Measurements from ENCODE around the gene TEFM.

Gene TEFM

GRCh38 chr17:30950669-30951399 lies 44.8 kb upstream of the TEFM start:
- Histone ChIP-seq H2AFZ (ENCODE audit: insufficient read depth, low read length, poor library complexity) (no peak overlapping the region), H4K91ac (ENCODE audit: low read depth, low read length) (no peak overlapping the region), H3K9ac (ENCODE audit: low read length) (no peak overlapping the region), H3K27ac (ENCODE audit: low read depth, low read length) (no peak overlapping the region), H2BK120ac (ENCODE audit: insufficient read depth, low read length, poor library complexity) (no peak overlapping the region), H2AK5ac (ENCODE audit: low read length) (no peak overlapping the region), H3K79me1 (ENCODE audit: low read length) (no peaks in the 10 kb centered on the region), H3K27me3 (ENCODE audit: insufficient read depth, low read length) (no peaks in the 10 kb centered on the region), H3K79me2 (ENCODE audit: control insufficient read depth, insufficient read depth, low read length, poor library complexity) (no peaks in the 10 kb centered on the region), H3K9me3 (ENCODE audit: insufficient read depth, low read depth, low read length) (no peaks in the 10 kb centered on the region), H2BK5ac (ENCODE audit: low read depth, low read length, poor library complexity) (no peak overlapping the region), H4K12ac (ENCODE audit: low read depth, low read length) (no peak overlapping the region), H3K23ac (ENCODE audit: low read length) (no peak overlapping the region), H3K36me3 (ENCODE audit: control insufficient read depth in 1 of 2, insufficient read depth in 2 of 2, low read length in 2 of 2) (no peaks in the 10 kb centered on the region), H2BK12ac (ENCODE audit: low read length) (no peak overlapping the region), H3K14ac (ENCODE audit: low read length) (no peak overlapping the region), H3K18ac (ENCODE audit: low read length) (no peak overlapping the region), H3K4me2 (ENCODE audit: low read length) (no peak overlapping the region), H3K4me3 (ENCODE audit: low read depth, low read length) (no peak overlapping the region), H3K4ac (ENCODE audit: low read depth, low read length) (no peak overlapping the region), H3K4me1 (ENCODE audit: control insufficient read depth in 1 of 2, insufficient read depth in 2 of 2, low read length in 2 of 2) (peaks cover 2 to 3% of the 10 kb centered on the region in 2 experiments), H4K8ac (ENCODE audit: low read depth, low read length) (no peak overlapping the region)
- no CpG with 5 or more reads among the region's 9 CpGs for WGBS (ENCODE audit: extremely low coverage, insufficient coverage, insufficient read length)
- no peak for DNase-seq

- Histone ChIP-seq H3K79me1 (ENCODE audit: low read length) (no peaks in the 10 kb centered on the region), H3K9ac (ENCODE audit: low read length) (no peak overlapping the region), H2BK12ac (ENCODE audit: low read length) (no peak overlapping the region), H2BK120ac (ENCODE audit: insufficient read depth, low read length, poor library complexity) (no peak overlapping the region), H3K18ac (ENCODE audit: low read length) (no peak overlapping the region), H3K23ac (ENCODE audit: low read length) (no peak overlapping the region), H4K12ac (ENCODE audit: low read depth, low read length) (no peak overlapping the region), H3K36me3 (ENCODE audit: control insufficient read depth in 1 of 2, insufficient read depth in 2 of 2, low read length in 2 of 2) (no peaks in the 10 kb centered on the region), H2AK5ac (ENCODE audit: low read length) (no peak overlapping the region), H3K4me1 (ENCODE audit: control insufficient read depth in 1 of 2, insufficient read depth in 2 of 2, low read length in 2 of 2) (peaks cover 2 to 3% of the 10 kb centered on the region in 2 experiments), H3K27ac (ENCODE audit: low read depth, low read length) (no peak overlapping the region), H2AFZ (ENCODE audit: insufficient read depth, low read length, poor library complexity) (no peak overlapping the region), H3K9me3 (ENCODE audit: insufficient read depth, low read depth, low read length) (no peaks in the 10 kb centered on the region), H3K14ac (ENCODE audit: low read length) (no peak overlapping the region), H3K79me2 (ENCODE audit: control insufficient read depth, insufficient read depth, low read length, poor library complexity) (no peaks in the 10 kb centered on the region), H4K8ac (ENCODE audit: low read depth, low read length) (no peak overlapping the region), H3K27me3 (ENCODE audit: insufficient read depth, low read length) (no peaks in the 10 kb centered on the region), H3K4ac (ENCODE audit: low read depth, low read length) (no peak overlapping the region), H3K4me2 (ENCODE audit: low read length) (no peak overlapping the region), H2BK5ac (ENCODE audit: low read depth, low read length, poor library complexity) (no peak overlapping the region), H3K4me3 (ENCODE audit: low read depth, low read length) (no peak overlapping the region), H4K91ac (ENCODE audit: low read depth, low read length) (no peak overlapping the region)
- no CpG with 5 or more reads among the region's 5 CpGs for WGBS (ENCODE audit: extremely low coverage, insufficient coverage, insufficient read length)
- no peak for DNase-seq
These were observed 44.2 kb upstream of the TEFM start for GRCh38 chr17:30950189-30950588.

GRCh38 chr17:30947796-30948195 lies 41.8 kb upstream of the TEFM start:
- no peak overlapping the region for H3K4me2 ChIP-seq (ENCODE audit: low read length)
- H2BK12ac ChIP-seq (ENCODE audit: low read length): no peak overlapping the region
- no peaks in the 10 kb centered on the region for H3K9me3 ChIP-seq (ENCODE audit: insufficient read depth, low read depth, low read length)
- H2BK5ac ChIP-seq (ENCODE audit: low read depth, low read length, poor library complexity): no peak overlapping the region
- H3K4ac ChIP-seq (ENCODE audit: low read depth, low read length): no peak overlapping the region
- H4K91ac ChIP-seq (ENCODE audit: low read depth, low read length): no peak overlapping the region
- H3K23ac ChIP-seq (ENCODE audit: low read length): no peak overlapping the region
- no peaks in the 10 kb centered on the region for H3K79me1 ChIP-seq (ENCODE audit: low read length)
- no peak overlapping the region for H4K12ac ChIP-seq (ENCODE audit: low read depth, low read length)
- no peak overlapping the region for H3K9ac ChIP-seq (ENCODE audit: low read length)
- H2BK120ac ChIP-seq (ENCODE audit: insufficient read depth, low read length, poor library complexity): no peak overlapping the region
- no peak overlapping the region for H3K14ac ChIP-seq (ENCODE audit: low read length)
- no peak overlapping the region for H2AFZ ChIP-seq (ENCODE audit: insufficient read depth, low read length, poor library complexity)
- no peak overlapping the region for H3K18ac ChIP-seq (ENCODE audit: low read length)
- peak; percentile 68 to 88 for DNase-seq
- no peak overlapping the region for H4K8ac ChIP-seq (ENCODE audit: low read depth, low read length)
- no peaks in the 10 kb centered on the region for H3K36me3 ChIP-seq (ENCODE audit: control insufficient read depth in 1 of 2, insufficient read depth in 2 of 2, low read length in 2 of 2)
- H2AK5ac ChIP-seq (ENCODE audit: low read length): no peak overlapping the region
- 100% methylated on average over 3 of the region's 5 CpGs for WGBS (ENCODE audit: extremely low coverage, insufficient coverage, insufficient read length)
- H3K27me3 ChIP-seq (ENCODE audit: insufficient read depth, low read length): no peaks in the 10 kb centered on the region
- no peaks in the 10 kb centered on the region for H3K79me2 ChIP-seq (ENCODE audit: control insufficient read depth, insufficient read depth, low read length, poor library complexity)
- H3K4me1 ChIP-seq (ENCODE audit: control insufficient read depth in 1 of 2, insufficient read depth in 2 of 2, low read length in 2 of 2): no peaks in the 10 kb centered on the region
- H3K27ac ChIP-seq (ENCODE audit: low read depth, low read length): no peak overlapping the region
- H3K4me3 ChIP-seq (ENCODE audit: low read depth, low read length): no peak overlapping the region

- no peak overlapping the region for H3K18ac ChIP-seq (ENCODE audit: low read length)
- H3K9ac ChIP-seq (ENCODE audit: low read length): no peak overlapping the region
- no peak overlapping the region for H3K4me3 ChIP-seq (ENCODE audit: low read depth, low read length)
- no peak overlapping the region for H3K4me2 ChIP-seq (ENCODE audit: low read length)
- no peaks in the 10 kb centered on the region for H3K4me1 ChIP-seq (ENCODE audit: control insufficient read depth in 1 of 2, insufficient read depth in 2 of 2, low read length in 2 of 2)
- no peak overlapping the region for H2BK120ac ChIP-seq (ENCODE audit: insufficient read depth, low read length, poor library complexity)
- no CpG with 5 or more reads among the region's 4 CpGs for WGBS (ENCODE audit: extremely low coverage, insufficient coverage, insufficient read length)
- no peak overlapping the region for H2AK5ac ChIP-seq (ENCODE audit: low read length)
- no peaks in the 10 kb centered on the region for H3K79me1 ChIP-seq (ENCODE audit: low read length)
- no peaks in the 10 kb centered on the region for H3K79me2 ChIP-seq (ENCODE audit: control insufficient read depth, insufficient read depth, low read length, poor library complexity)
- no peaks in the 10 kb centered on the region for H3K9me3 ChIP-seq (ENCODE audit: insufficient read depth, low read depth, low read length)
- H2BK5ac ChIP-seq (ENCODE audit: low read depth, low read length, poor library complexity): no peak overlapping the region
- H2BK12ac ChIP-seq (ENCODE audit: low read length): no peak overlapping the region
- H3K4ac ChIP-seq (ENCODE audit: low read depth, low read length): no peak overlapping the region
- H4K8ac ChIP-seq (ENCODE audit: low read depth, low read length): no peak overlapping the region
- no peak overlapping the region for H3K14ac ChIP-seq (ENCODE audit: low read length)
- H3K36me3 ChIP-seq (ENCODE audit: control insufficient read depth in 1 of 2, insufficient read depth in 2 of 2, low read length in 2 of 2): no peaks in the 10 kb centered on the region
- H3K27ac ChIP-seq (ENCODE audit: low read depth, low read length): no peak overlapping the region
- no peaks in the 10 kb centered on the region for H3K27me3 ChIP-seq (ENCODE audit: insufficient read depth, low read length)
- H2AFZ ChIP-seq (ENCODE audit: insufficient read depth, low read length, poor library complexity): no peak overlapping the region
- DNase-seq: peak in 1 of 2 donors; percentile 18
- no peak overlapping the region for H4K12ac ChIP-seq (ENCODE audit: low read depth, low read length)
- no peak overlapping the region for H4K91ac ChIP-seq (ENCODE audit: low read depth, low read length)
- H3K23ac ChIP-seq (ENCODE audit: low read length): no peak overlapping the region
These were observed 36.5 kb upstream of the TEFM start for GRCh38 chr17:30942308-30943079.

Measured in trophoblast cell (in vitro differentiated cells and primary cell).